Gastroesophageal sphincter (tissue), 4 donors: ENCODE measurements around the gene NETO1. TPM values are rescaled to one million over a fixed set of nuclear protein-coding genes. Genes with fewer than 3 reads are reported as not detected.

Source experiments
- ATAC-seq: fragments of 150-250 bp; one replicate; pipeline ENCODE4 v1.9.1; 2016; ENCODE audit warnings: mild to moderate bottlenecking, moderate library complexity
- H3K27ac ChIP-seq, 4 donors: fragments of 200-600 bp; sonication (generic) in 3 of 4; 1 replicate in 3 of 4; 2 replicates in 1 of 4; pipeline ENCODE4 v1.5.1; 2016 to 2019
- H3K27me3 ChIP-seq: fragments of 200-600 bp; sonication (generic); one replicate; pipeline ENCODE4 v1.5.1; 2019
- H3K36me3 ChIP-seq, 2 donors: fragments of 200-600 bp; sonication (generic); one replicate each; pipeline ENCODE4 v1.5.1; 2019; ENCODE audit warnings: control low read depth in 1 of 2
- H3K4me1 ChIP-seq, 3 donors: fragments of 200-600 bp; sonication (generic); 1 replicate in 2 of 3; 2 replicates in 1 of 3; pipeline ENCODE4 v1.5.1; 2016 to 2019; ENCODE audit warnings: control low read depth in 2 of 3
- H3K4me3 ChIP-seq, 2 donors: fragments of 200-600 bp; sonication (generic); one replicate each; pipeline ENCODE4 v1.5.1; 2019; ENCODE audit warnings: mild to moderate bottlenecking in 1 of 2, moderate library complexity in 1 of 2
- H3K9me3 ChIP-seq, 3 donors: fragments of 200-600 bp; sonication (generic); one replicate each; pipeline ENCODE4 v1.5.1; 2017 to 2019; ENCODE audit warnings: control low read depth in 2 of 3
- EP300 ChIP-seq: sonication (generic); formaldehyde crosslinking; IDR thresholded peaks from one replicate; pipeline ENCODE4 v1.6.1; 2017; ENCODE audit warnings: antibody characterized with exemption, mild to moderate bottlenecking
- POLR2A ChIP-seq, 2 donors: fragments of 450-650 bp; IDR thresholded peaks; one replicate each; pipeline ENCODE4 v1.6.1; 2017; ENCODE audit warnings: antibody characterized with exemption in 2 of 2, mild to moderate bottlenecking in 2 of 2, moderate library complexity in 1 of 2
- POLR2AphosphoS5 ChIP-seq: sonication (generic); formaldehyde crosslinking; IDR thresholded peaks from one replicate; pipeline ENCODE4 v1.6.1; 2017; ENCODE audit warnings: antibody characterized with exemption
- WGBS, 2 donors: methylation state at CpG; one replicate each; pipeline ENCODE4 v1.1.5; 2018; ENCODE audit warnings: low coverage in 1 of 2; 5-methylcytosine and 5-hydroxymethylcytosine counted together
- total RNA-seq, 4 donors: library from RNA; depleted of rRNA; stranded (reverse); fragments of >200 nt; gene quantifications; one replicate each; pipeline ENCODE4 v1.1.0, GENCODE V29; 2016
- TF ChIP-seq, protein P1 (sequence below), 4 experiments: fragments of 200-600 bp in 2 of 4; fragments of 450-650 bp in 2 of 4; sonication (generic) in 1 of 4; IDR thresholded peaks; one replicate each; pipeline ENCODE4 v1.5.1; 2017 to 2019; ENCODE audit warnings: antibody characterized with exemption in 4 of 4, mild to moderate bottlenecking in 2 of 4, moderate library complexity in 2 of 4

NETO1 gene
- total RNA-seq, 4 donors from 2014 or later: 0.23 TPM; not detected in 3

DNA sequence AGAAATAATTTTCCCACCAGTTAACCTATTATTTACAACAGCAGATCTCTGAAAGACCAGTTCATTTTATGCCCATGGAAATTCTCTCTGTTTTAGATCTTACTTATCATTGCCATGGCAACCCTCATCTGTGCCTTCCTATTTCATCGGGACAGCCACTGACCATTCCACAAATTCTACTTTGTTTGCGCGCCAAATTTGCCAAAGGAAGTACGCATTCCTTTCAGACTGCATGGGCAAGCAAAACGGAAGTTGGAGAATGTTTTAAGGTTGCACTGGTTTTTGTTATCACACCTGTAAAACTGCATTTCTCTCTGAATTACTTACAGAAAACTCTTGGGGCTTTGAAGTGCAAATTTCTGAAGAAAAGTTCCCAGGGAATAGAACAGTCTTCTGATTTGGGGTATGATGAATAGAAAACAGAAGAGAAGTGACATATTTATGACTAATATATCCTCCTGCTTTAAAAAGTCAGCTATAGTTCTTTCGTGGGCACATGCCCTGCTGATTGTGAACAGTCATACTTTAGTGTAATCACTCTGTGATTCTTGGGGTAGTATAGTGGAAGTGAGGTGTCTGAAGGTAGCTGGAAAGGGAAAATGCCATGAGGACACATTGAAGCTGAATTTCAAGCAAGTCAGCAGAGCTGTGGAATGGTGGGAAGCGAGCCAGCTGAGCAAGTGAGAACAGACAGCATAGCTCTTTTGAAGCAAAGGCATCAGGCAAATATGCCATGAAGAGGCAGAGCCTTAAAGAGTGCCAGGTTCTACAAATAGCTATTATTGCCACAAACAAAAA lies 20.9 kb downstream of the NETO1 start:
- Histone ChIP-seq H3K4me1 (no peaks in the 10 kb centered on the region), H3K4me3 (no peak overlapping the region), H3K36me3 (no peaks in the 10 kb centered on the region), H3K27me3 (no peaks in the 10 kb centered on the region), H3K27ac (no peak overlapping the region), H3K9me3 (no peaks in the 10 kb centered on the region)
- 51 to 72% methylated on average over 7 of the region's 7 CpGs for WGBS, 2 donors
- no peak for ATAC-seq
- TF ChIP-seq, protein P1, sequence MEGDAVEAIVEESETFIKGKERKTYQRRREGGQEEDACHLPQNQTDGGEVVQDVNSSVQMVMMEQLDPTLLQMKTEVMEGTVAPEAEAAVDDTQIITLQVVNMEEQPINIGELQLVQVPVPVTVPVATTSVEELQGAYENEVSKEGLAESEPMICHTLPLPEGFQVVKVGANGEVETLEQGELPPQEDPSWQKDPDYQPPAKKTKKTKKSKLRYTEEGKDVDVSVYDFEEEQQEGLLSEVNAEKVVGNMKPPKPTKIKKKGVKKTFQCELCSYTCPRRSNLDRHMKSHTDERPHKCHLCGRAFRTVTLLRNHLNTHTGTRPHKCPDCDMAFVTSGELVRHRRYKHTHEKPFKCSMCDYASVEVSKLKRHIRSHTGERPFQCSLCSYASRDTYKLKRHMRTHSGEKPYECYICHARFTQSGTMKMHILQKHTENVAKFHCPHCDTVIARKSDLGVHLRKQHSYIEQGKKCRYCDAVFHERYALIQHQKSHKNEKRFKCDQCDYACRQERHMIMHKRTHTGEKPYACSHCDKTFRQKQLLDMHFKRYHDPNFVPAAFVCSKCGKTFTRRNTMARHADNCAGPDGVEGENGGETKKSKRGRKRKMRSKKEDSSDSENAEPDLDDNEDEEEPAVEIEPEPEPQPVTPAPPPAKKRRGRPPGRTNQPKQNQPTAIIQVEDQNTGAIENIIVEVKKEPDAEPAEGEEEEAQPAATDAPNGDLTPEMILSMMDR (IDR thresholded peaks at IDR 0.05): no peak
- TF ChIP-seq POLR2AphosphoS5 (no peak), POLR2A (IDR thresholded peaks at IDR 0.05) (no peak), EP300 (no peak)

DNA sequence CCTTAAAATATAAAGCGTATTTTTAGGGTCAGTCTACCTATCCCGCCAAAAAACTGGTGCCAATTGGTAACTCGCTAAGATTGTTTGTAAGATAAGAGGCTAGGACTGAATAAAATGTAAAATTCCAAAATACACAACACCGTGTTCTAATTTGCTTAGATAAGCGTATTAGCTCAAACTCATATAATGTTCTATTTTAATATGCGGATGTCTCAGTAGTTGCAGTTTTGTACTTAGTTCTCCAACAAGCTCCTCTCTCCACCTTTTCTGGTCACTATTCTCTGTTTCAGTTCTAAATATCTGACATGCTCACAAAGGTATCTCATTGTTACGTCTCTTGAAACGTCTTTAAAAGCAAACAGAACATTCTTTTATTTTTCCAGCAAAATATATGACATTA lies 24.0 kb downstream of the NETO1 start:
- WGBS, 2 donors: 80 to 81% methylated on average over 8 of the region's 8 CpGs
- Histone ChIP-seq H3K9me3 (no peaks in the 10 kb centered on the region), H3K36me3 (no peaks in the 10 kb centered on the region), H3K4me3 (no peak overlapping the region), H3K27ac (no peak overlapping the region), H3K27me3 (no peaks in the 10 kb centered on the region), H3K4me1 (no peaks in the 10 kb centered on the region)
- no peak for ATAC-seq
- TF ChIP-seq EP300: no peak
- TF ChIP-seq POLR2A (IDR thresholded peaks at IDR 0.05): no peak
- TF ChIP-seq POLR2AphosphoS5: no peak
- TF ChIP-seq, protein P1 (IDR thresholded peaks at IDR 0.05): no peak

DNA sequence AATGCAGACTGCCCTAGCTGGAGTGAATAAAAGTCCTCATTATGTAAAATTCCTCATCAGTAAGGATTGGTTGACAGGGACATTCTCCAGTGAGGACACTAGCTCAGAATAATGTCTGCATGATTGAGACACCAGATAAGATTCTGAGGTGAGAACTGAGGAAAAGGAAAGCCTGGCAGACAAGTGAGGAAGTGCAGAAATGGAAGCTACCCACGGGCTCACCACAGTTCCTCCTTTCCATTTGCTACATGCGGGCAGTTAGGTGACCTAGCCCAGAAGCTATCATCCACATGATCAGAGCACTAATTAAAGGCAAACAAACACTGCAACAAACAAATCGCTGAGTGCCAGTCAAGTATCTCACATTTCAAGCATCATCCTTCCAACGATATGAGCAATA lies 27.7 kb downstream of the NETO1 start:
- 0 to 5% methylated on average over 1 to 4 of the region's 4 CpGs for WGBS, 2 donors
- Histone ChIP-seq H3K4me3 (no peak overlapping the region), H3K27me3 (no peaks in the 10 kb centered on the region), H3K9me3 (no peaks in the 10 kb centered on the region), H3K27ac (no peak overlapping the region), H3K4me1 (no peaks in the 10 kb centered on the region), H3K36me3 (no peaks in the 10 kb centered on the region)
- TF ChIP-seq EP300: no peak
- TF ChIP-seq, protein P1 (IDR thresholded peaks at IDR 0.05): no peak
- ATAC-seq: no peak

DNA sequence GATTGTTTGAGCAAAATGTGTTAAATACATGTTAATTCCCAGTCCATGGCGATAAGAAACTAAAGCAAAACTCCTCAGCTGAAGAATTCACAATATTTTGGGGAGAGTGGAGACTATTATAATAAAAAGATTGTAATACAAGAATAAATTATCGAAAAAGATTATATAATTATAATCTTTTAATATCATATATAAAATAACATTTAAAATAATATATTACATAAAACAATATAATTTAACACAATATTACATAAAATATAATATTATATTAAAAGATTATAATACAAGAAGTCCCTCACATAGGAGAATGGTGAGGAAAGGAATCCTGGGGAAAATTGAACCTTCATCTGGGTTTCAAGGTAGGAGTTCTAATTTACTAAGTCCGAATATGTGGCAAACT lies 33.1 kb downstream of the NETO1 start:
- H3K36me3 ChIP-seq: no peaks in the 10 kb centered on the region
- H3K4me3 ChIP-seq: no peak overlapping the region
- H3K27ac ChIP-seq: no peak overlapping the region
- H3K27me3 ChIP-seq: no peaks in the 10 kb centered on the region
- TF ChIP-seq, protein P1 (IDR thresholded peaks at IDR 0.05): no peak
- TF ChIP-seq POLR2A (IDR thresholded peaks at IDR 0.05): no peak
- ATAC-seq: no peak
- H3K9me3 ChIP-seq: no peaks in the 10 kb centered on the region
- 79 to 82% methylated on average over 3 of the region's 3 CpGs for WGBS, 2 donors
- no peaks in the 10 kb centered on the region for H3K4me1 ChIP-seq

DNA sequence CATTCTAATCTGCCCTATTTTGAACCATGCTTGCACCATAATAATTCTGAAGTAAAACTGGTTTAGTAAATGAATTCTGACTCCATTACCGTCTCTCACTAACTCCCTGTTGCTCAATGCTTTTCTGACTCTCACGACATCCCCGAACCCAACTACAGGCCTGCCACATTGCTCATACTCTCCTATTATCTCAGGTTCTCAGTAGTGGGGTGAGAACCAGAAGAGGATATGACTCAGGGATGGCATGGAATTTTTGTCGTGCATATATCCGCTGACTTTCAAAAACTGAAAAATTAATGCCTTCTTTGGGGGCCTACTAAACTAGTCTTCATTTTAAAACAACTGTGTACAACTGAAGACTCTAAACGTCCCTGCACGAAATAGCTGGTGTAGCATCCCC lies 34.3 kb downstream of the NETO1 start:
- Histone ChIP-seq H3K36me3 (no peaks in the 10 kb centered on the region), H3K27ac (no peak overlapping the region), H3K4me1 (no peaks in the 10 kb centered on the region), H3K9me3 (no peaks in the 10 kb centered on the region), H3K27me3 (no peaks in the 10 kb centered on the region), H3K4me3 (no peak overlapping the region)
- ATAC-seq: no peak
- 87 to 90% methylated on average over 6 to 7 of the region's 7 CpGs for WGBS, 2 donors
- no peak for TF ChIP-seq EP300
- no peak for TF ChIP-seq POLR2AphosphoS5
- TF ChIP-seq POLR2A (IDR thresholded peaks at IDR 0.05): no peak
- TF ChIP-seq, protein P1 (IDR thresholded peaks at IDR 0.05): no peak
